WTC11 (cell line): ENCODE data around the gene ACVR1. TPM values are rescaled to one million over a fixed set of nuclear protein-coding genes. Genes with fewer than 3 reads are reported as not detected.

Experiments used
- AFF4 ChIP-seq: sonication (generic); formaldehyde crosslinking; IDR thresholded peaks from 2 replicates; pipeline ENCODE4 v1.8.1; 2023; ENCODE audit warnings: mild to moderate bottlenecking, missing genetic modification reagents, borderline replicate concordance
- ATF1 ChIP-seq: sonication (generic); formaldehyde crosslinking; IDR thresholded peaks from 2 replicates; pipeline ENCODE4 v1.8.1; 2023; ENCODE audit warnings: mild to moderate bottlenecking, moderate library complexity, missing genetic modification reagents
- E2F1 ChIP-seq: sonication (generic); formaldehyde crosslinking; IDR thresholded peaks from 2 replicates; pipeline ENCODE4 v1.8.0; 2022; ENCODE audit warnings: mild to moderate bottlenecking, missing genetic modification reagents
- ELF4 ChIP-seq: sonication (generic); formaldehyde crosslinking; IDR thresholded peaks from 2 replicates; pipeline ENCODE4 v1.8.1; 2022; ENCODE audit warnings: low read depth, mild to moderate bottlenecking, moderate library complexity, missing genetic modification reagents
- FOXJ3 ChIP-seq: sonication (generic); formaldehyde crosslinking; IDR thresholded peaks from 2 replicates; pipeline ENCODE4 v1.9.0; 2021; ENCODE audit warnings: missing genetic modification reagents, mild to moderate bottlenecking, borderline replicate concordance
- MAX ChIP-seq: sonication (generic); formaldehyde crosslinking; IDR thresholded peaks from 2 replicates; pipeline ENCODE4 v1.8.0; 2022; ENCODE audit warnings: mild to moderate bottlenecking, missing genetic modification reagents
- MLX ChIP-seq: sonication (generic); formaldehyde crosslinking; IDR thresholded peaks from 2 replicates; pipeline ENCODE4 v1.8.1; 2023; ENCODE audit warnings: mild to moderate bottlenecking, missing genetic modification reagents, moderate library complexity
- NR2C2 ChIP-seq: sonication (generic); formaldehyde crosslinking; IDR thresholded peaks from 2 replicates; pipeline ENCODE4 v1.8.0; 2022; ENCODE audit warnings: mild to moderate bottlenecking, missing genetic modification reagents
- SMAD4 ChIP-seq: sonication (generic); formaldehyde crosslinking; IDR thresholded peaks from 2 replicates; pipeline ENCODE4 v1.8.0; 2022; ENCODE audit warnings: mild to moderate bottlenecking, missing genetic modification reagents
- ZNF281 ChIP-seq: sonication (generic); formaldehyde crosslinking; IDR thresholded peaks from 2 replicates; pipeline ENCODE4 v1.8.0; 2023; ENCODE audit warnings: mild to moderate bottlenecking, missing genetic modification reagents
- total RNA-seq: library from RNA; stranded (reverse); gene quantifications from 3 replicates; pipeline ENCODE4 v1.2.3, GENCODE V29; 2021
- TF ChIP-seq, protein P1 (sequence below): sonication (generic); formaldehyde crosslinking; IDR thresholded peaks from 2 replicates; pipeline ENCODE4 v1.8.0; 2022; ENCODE audit warnings: missing genetic modification reagents
- TF ChIP-seq, protein P2 (sequence below): sonication (generic); formaldehyde crosslinking; IDR thresholded peaks from 2 replicates; pipeline ENCODE4 v1.8.1; 2022; ENCODE audit warnings: mild to moderate bottlenecking, missing genetic modification reagents, moderate library complexity, borderline replicate concordance

ACVR1 gene
- total RNA-seq, 1 experiment from 2014 or later = 19.2 TPM

- TF ChIP-seq, protein P1, sequence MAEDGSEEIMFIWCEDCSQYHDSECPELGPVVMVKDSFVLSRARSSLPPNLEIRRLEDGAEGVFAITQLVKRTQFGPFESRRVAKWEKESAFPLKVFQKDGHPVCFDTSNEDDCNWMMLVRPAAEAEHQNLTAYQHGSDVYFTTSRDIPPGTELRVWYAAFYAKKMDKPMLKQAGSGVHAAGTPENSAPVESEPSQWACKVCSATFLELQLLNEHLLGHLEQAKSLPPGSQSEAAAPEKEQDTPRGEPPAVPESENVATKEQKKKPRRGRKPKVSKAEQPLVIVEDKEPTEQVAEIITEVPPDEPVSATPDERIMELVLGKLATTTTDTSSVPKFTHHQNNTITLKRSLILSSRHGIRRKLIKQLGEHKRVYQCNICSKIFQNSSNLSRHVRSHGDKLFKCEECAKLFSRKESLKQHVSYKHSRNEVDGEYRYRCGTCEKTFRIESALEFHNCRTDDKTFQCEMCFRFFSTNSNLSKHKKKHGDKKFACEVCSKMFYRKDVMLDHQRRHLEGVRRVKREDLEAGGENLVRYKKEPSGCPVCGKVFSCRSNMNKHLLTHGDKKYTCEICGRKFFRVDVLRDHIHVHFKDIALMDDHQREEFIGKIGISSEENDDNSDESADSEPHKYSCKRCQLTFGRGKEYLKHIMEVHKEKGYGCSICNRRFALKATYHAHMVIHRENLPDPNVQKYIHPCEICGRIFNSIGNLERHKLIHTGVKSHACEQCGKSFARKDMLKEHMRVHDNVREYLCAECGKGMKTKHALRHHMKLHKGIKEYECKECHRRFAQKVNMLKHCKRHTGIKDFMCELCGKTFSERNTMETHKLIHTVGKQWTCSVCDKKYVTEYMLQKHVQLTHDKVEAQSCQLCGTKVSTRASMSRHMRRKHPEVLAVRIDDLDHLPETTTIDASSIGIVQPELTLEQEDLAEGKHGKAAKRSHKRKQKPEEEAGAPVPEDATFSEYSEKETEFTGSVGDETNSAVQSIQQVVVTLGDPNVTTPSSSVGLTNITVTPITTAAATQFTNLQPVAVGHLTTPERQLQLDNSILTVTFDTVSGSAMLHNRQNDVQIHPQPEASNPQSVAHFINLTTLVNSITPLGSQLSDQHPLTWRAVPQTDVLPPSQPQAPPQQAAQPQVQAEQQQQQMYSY (CRISPR knock-in tag) = no peak
- TF ChIP-seq MAX (CRISPR knock-in tag) (no peak), NR2C2 (CRISPR knock-in tag) (no peak), SMAD4 (CRISPR knock-in tag) (no peak), ELF4 (CRISPR knock-in tag) (no peak), ATF1 (CRISPR knock-in tag) (no peak), E2F1 (no peak), AFF4 (CRISPR knock-in tag) (no peak), MLX (CRISPR knock-in tag) (no peak), ZNF281 (no peak), FOXJ3 (no peak)
- TF ChIP-seq, protein P2, sequence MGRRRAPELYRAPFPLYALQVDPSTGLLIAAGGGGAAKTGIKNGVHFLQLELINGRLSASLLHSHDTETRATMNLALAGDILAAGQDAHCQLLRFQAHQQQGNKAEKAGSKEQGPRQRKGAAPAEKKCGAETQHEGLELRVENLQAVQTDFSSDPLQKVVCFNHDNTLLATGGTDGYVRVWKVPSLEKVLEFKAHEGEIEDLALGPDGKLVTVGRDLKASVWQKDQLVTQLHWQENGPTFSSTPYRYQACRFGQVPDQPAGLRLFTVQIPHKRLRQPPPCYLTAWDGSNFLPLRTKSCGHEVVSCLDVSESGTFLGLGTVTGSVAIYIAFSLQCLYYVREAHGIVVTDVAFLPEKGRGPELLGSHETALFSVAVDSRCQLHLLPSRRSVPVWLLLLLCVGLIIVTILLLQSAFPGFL (CRISPR knock-in tag) = no peak
- TF ChIP-seq, all 79 proteins: peak for 0
Measured at GRCh38 chr2:157790780-157791179, 85.3 kb downstream of the ACVR1 start (continued).
